Keratinocyte (primary cell): ENCODE data around the gene RALGPS1. TPM values are rescaled to one million over a fixed set of nuclear protein-coding genes. Genes with fewer than 3 reads are reported as not detected.

Experiments used
- DNase-seq: peaks from one replicate; pipeline ENCODE4 v3.0.0-alpha.2; 2011; ENCODE audit warnings: low read depth, missing footprints, low spot score
- FAIRE-seq: peaks from 2 replicates; lab custom pipeline; 2011; peaks lifted over from hg19 to GRCh38; lab: Jason Lieb, UNC
- H2AFZ ChIP-seq: 2 replicates; pipeline ENCODE4 v1.6.0; 2012; ENCODE audit warnings: low read length, control low read depth, inconsistent platforms; ENCODE audit not compliant: control insufficient read depth
- H3K27ac ChIP-seq: 2 replicates; pipeline ENCODE4 v1.5.1; 2011; ENCODE audit warnings: low read length; ENCODE audit not compliant: control insufficient read depth, insufficient read depth
- H3K27me3 ChIP-seq: 3 replicates; pipeline ENCODE4 v1.6.0; 2011; ENCODE audit warnings: low read length; ENCODE audit not compliant: control insufficient read depth, insufficient read depth; ENCODE audit errors: extremely low read depth
- H3K36me3 ChIP-seq, 2 experiments: 2 replicates in 1 of 2; 3 replicates in 1 of 2; pipeline ENCODE4 v1.5.1; 2011; ENCODE audit warnings: low read length in 2 of 2, mild to moderate bottlenecking in 1 of 2; ENCODE audit not compliant: control insufficient read depth in 2 of 2, insufficient read depth in 2 of 2; ENCODE audit errors: extremely low read depth in 1 of 2
- H3K4me1 ChIP-seq: 3 replicates; pipeline ENCODE4 v1.5.1; 2011; ENCODE audit warnings: low read length; ENCODE audit not compliant: control insufficient read depth, insufficient read depth; ENCODE audit errors: extremely low read depth
- H3K4me2 ChIP-seq: 3 replicates; pipeline ENCODE4 v1.6.0; 2011; ENCODE audit warnings: low read depth, low read length; ENCODE audit not compliant: control insufficient read depth, insufficient read depth; ENCODE audit errors: extremely low read depth
- H3K4me3 ChIP-seq, 3 experiments: fragments of 200-600 bp in 1 of 3; sonication (generic) in 1 of 3; 2 replicates in 2 of 3; 3 replicates in 1 of 3; pipeline ENCODE4 v1.5.1; 2011 to 2016; ENCODE audit warnings: low read length in 3 of 3, mild to moderate bottlenecking in 3 of 3, control low read depth in 2 of 3, inconsistent platforms in 1 of 3, low read depth in 1 of 3, mixed read lengths in 1 of 3, mixed run types in 1 of 3, moderate library complexity in 1 of 3; ENCODE audit not compliant: control insufficient read depth in 2 of 3, insufficient read depth in 2 of 3; ENCODE audit errors: extremely low read depth in 1 of 3
- H3K79me2 ChIP-seq: 2 replicates; pipeline ENCODE4 v1.6.0; 2012; ENCODE audit warnings: low read length; ENCODE audit not compliant: control insufficient read depth, insufficient read depth
- H3K9ac ChIP-seq: 3 replicates; pipeline ENCODE4 v1.6.0; 2011; ENCODE audit warnings: low read length; ENCODE audit not compliant: control insufficient read depth, insufficient read depth; ENCODE audit errors: extremely low read depth
- H3K9me1 ChIP-seq: 3 replicates; pipeline ENCODE4 v1.6.0; 2011; ENCODE audit warnings: low read length; ENCODE audit not compliant: control insufficient read depth, insufficient read depth; ENCODE audit errors: extremely low read depth
- H3K9me3 ChIP-seq: 2 replicates; pipeline ENCODE4 v1.5.1; 2012; ENCODE audit warnings: low read depth, low read length; ENCODE audit not compliant: control insufficient read depth
- H4K20me1 ChIP-seq: 3 replicates; pipeline ENCODE4 v1.6.0; 2011; ENCODE audit warnings: low read length; ENCODE audit not compliant: control insufficient read depth, insufficient read depth; ENCODE audit errors: extremely low read depth
- CTCF ChIP-seq, 3 experiments: IDR thresholded peaks in 1 of 3; conservative IDR thresholded peaks in 1 of 3; optimal IDR thresholded peaks in 1 of 3; 2 replicates in 2 of 3; 3 replicates in 1 of 3; pipeline versions ENCODE3 to v1.5.1; 2011; ENCODE audit warnings: low read length in 3 of 3, mild to moderate bottlenecking in 3 of 3, moderate library complexity in 2 of 3, control low read depth in 1 of 3, inconsistent platforms in 1 of 3; ENCODE audit not compliant: insufficient read depth in 2 of 3; ENCODE audit errors: extremely low read depth in 1 of 3
- EZH2 ChIP-seq: IDR thresholded peaks from one replicate; pipeline ENCODE4 v1.6.1; 2012; ENCODE audit warnings: inconsistent platforms, mild to moderate bottlenecking, low read length, moderate library complexity
- dilution Hi-C: fragments of 300-500 bp; cut with MboI; formaldehyde crosslinking; loops from one replicate; pipeline ENCODE4 v1.7.0; 2020; ENCODE audit warnings: low sequenced_read_pairs; ENCODE audit not compliant: extremely low pct_ligation_motif_present
- polyA plus RNA-seq, 5 experiments: library from polyadenylated mRNA; depleted of rRNA in 3 of 5; stranded (reverse) in 3 of 5; stranded (forward) in 1 of 5; unstranded in 1 of 5; fragments of >200 nt; gene quantifications; 1 replicate in 1 of 5; 2 replicates in 3 of 5; 3 replicates in 1 of 5; pipeline versions ENCODE4 v1.2.1 to v1.2.3, GENCODE V29; 2011 to 2012; ENCODE audit warnings: missing spikeins in 2 of 5, low read depth in 1 of 5, low replicate concordance in 1 of 5

The RALGPS1 gene
- polyA plus RNA-seq, 1 donor (not counting 4 experiments of a cell fraction or from before 2014, with no cell fraction given), result 0.56 TPM

GRCh38 chr9:127059030-127059429 lies 144.4 kb downstream of the RALGPS1 start:
- no peak for TF ChIP-seq CTCF (optimal IDR thresholded peaks at IDR 0.05 in 1 of 3, IDR thresholded peaks at IDR 0.05 in 1 of 3, conservative IDR thresholded peaks at IDR 0.05 in 1 of 3; ENCODE audit: extremely low read depth in 1 of 3, insufficient read depth in 2 of 3, low read length in 3 of 3)
- no peak for TF ChIP-seq EZH2
- H3K79me2 ChIP-seq, result no peaks in the 10 kb centered on the region
- H3K4me1 ChIP-seq, result peaks cover 8% of the 10 kb centered on the region
- H3K4me3 ChIP-seq, result no peak overlapping the region
- no peak overlapping the region for H3K4me2 ChIP-seq
- DNase-seq (no peak), FAIRE-seq (no peak)
- no peaks in the 10 kb centered on the region for H3K36me3 ChIP-seq
- dilution Hi-C loops, result no loop called here
- H3K27me3 ChIP-seq, result no peaks in the 10 kb centered on the region
- no peak overlapping the region for H3K27ac ChIP-seq
- no peak overlapping the region for H2AFZ ChIP-seq
- H4K20me1 ChIP-seq, result no peaks in the 10 kb centered on the region
- no peaks in the 10 kb centered on the region for H3K9me1 ChIP-seq
- H3K9me3 ChIP-seq, result no peaks in the 10 kb centered on the region
- H3K9ac ChIP-seq, result no peak overlapping the region

DNA sequence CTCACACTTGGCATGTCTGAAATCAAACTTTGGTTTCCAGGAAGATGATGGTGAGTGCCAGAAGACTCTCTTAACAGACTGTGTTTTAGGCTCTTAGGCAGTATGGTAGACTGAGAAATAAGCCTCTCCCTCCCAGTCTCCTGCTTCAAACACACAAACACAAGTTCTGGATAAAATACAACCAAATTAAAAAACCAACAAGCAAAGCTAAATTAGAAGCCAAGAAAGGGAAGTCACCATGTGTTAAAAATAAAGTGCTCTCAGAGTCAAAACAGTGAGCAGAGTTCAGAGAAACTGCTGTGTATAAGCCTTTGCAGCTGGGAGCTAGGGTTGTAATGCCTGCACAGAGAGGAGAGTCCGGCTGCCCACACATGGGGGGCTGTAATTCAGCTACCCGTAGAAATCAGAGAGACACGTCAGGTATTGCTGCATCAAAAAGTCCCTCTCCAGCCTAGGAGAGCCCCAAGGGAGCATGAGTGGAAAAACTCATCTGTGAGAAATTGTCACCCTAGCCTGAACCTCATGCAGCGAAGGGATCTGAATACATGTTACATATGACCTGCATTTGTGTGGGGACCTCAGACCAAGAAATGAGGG lies 145.3 kb downstream of the RALGPS1 start:
- Histone ChIP-seq H3K9me1 (no peaks in the 10 kb centered on the region), H3K4me2 (no peak overlapping the region), H3K4me1 (peaks cover 8% of the 10 kb centered on the region), H3K27ac (no peak overlapping the region), H3K4me3 (no peak overlapping the region), H3K36me3 (no peaks in the 10 kb centered on the region), H3K79me2 (no peaks in the 10 kb centered on the region), H3K27me3 (no peaks in the 10 kb centered on the region), H3K9ac (no peak overlapping the region), H3K9me3 (no peaks in the 10 kb centered on the region), H2AFZ (no peak overlapping the region), H4K20me1 (no peaks in the 10 kb centered on the region)
- DNase-seq, result no peak
- dilution Hi-C loops, result no loop called here
- no peak for FAIRE-seq
- TF ChIP-seq CTCF (optimal IDR thresholded peaks at IDR 0.05 in 1 of 3, IDR thresholded peaks at IDR 0.05 in 1 of 3, conservative IDR thresholded peaks at IDR 0.05 in 1 of 3; ENCODE audit: extremely low read depth in 1 of 3, insufficient read depth in 2 of 3, low read length in 3 of 3), result no peak
- no peak for TF ChIP-seq EZH2
